ENCODE data around the gene TNK1.
"Not testable (repeated sequence)": the region's sequence is repeated elsewhere in the genome, so short reads cannot be mapped to it uniquely, and the experiment has no call there.

The TNK1 gene

DNA sequence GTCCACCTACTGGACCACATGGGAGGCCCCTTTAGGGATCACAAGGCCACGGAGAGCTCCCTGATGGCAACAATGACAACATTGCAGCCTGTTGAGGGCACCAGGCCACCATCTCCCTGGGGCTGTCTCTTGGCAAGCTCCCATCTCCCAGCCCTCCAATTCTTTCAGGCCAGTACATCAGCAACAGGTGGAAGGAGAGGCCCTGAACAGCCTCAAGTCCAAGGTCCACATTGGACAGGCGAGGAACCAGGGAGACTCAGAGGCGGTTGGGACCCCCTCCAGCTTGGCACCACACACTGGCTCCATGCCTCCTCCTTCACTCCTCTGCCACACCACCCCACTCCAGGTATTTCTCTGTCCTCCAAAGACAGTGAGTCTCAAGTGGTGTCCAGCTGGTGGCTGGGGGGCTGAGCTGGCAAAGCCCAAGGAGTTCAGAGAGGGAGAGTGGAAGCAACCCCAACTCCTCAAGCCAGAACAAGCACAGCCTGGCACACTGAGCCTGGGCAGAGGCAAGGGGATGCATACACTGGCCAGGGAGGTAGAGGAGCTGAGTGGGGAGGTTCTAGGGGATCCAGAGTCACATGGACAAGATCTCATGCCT lies 45.9 kb upstream of the TNK1 start:
- H2AFZ ChIP-seq (ENCODE audit: low read length), result peak overlapping the region; percentile 43; the same call in 1 of the 2 replicates
- H3F3A ChIP-seq (ENCODE audit: insufficient read depth, low read length), result no peaks in the 10 kb centered on the region
- peak overlapping the region; percentile 90 for H3K27ac ChIP-seq (ENCODE audit: low read depth, low read length, poor library complexity, severe bottlenecking)
- H4K20me1 ChIP-seq (ENCODE audit: insufficient read depth, low read length), result no peaks in the 10 kb centered on the region
- no peak for TF ChIP-seq EZH2 (IDR thresholded peaks at IDR 0.05; ENCODE audit: borderline replicate concordance, low read length)
- no peak for TF ChIP-seq CTCF (IDR thresholded peaks at IDR 0.05; ENCODE audit: low read length)
- H3K79me2 ChIP-seq (ENCODE audit: insufficient read depth, low read length), result no peaks in the 10 kb centered on the region
- no peaks in the 10 kb centered on the region for H3K27me3 ChIP-seq (ENCODE audit: insufficient read depth, low read length)
- no peak overlapping the region for H3K4me3 ChIP-seq (ENCODE audit: low read depth, low read length, poor library complexity, severe bottlenecking)
- H3K36me3 ChIP-seq (ENCODE audit: insufficient read depth, low read length), result peaks cover 5% of the 10 kb centered on the region; the same call in 1 of the 2 replicates
- H3K4me1 ChIP-seq (ENCODE audit: insufficient read depth, low read length, severe bottlenecking), result peaks cover 51% of the 10 kb centered on the region
- H3K9me2 ChIP-seq (ENCODE audit: low read depth, low read length), result no peaks in the 10 kb centered on the region
- H3K9me3 ChIP-seq (ENCODE audit: low read length), result no peaks in the 10 kb centered on the region
- peak overlapping the region; percentile 93; the same call in 1 of the 2 replicates for H3K4me2 ChIP-seq (ENCODE audit: low read length)
- H3K9ac ChIP-seq (ENCODE audit: low read length), result peak overlapping the region; percentile 88; the same call in 1 of the 2 replicates

DNA sequence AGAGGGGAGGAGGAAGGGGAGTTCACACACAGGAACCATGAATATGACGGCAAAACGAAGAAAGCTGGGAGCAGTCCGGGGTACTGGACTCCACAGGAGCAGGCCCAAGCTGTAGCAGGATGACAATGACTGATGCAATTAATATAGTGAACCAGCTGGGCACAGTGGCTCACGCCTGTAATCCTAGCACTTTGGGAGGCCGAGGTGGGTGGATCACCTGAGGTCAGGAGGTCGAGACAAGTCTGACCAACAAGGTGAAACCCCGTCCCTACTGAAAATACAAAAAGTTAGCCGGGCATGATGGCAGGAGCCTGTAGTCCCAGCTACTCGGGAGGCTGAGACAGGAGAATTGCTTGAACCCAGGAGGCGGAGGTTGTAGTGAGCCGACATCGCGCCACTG lies 45.1 kb upstream of the TNK1 start:
- not testable (repeated sequence) for H3K9me2 ChIP-seq (ENCODE audit: low read depth, low read length); H3K79me2 ChIP-seq (ENCODE audit: insufficient read depth, low read length); H3K9me3 ChIP-seq (ENCODE audit: low read length); H3K36me3 ChIP-seq (ENCODE audit: insufficient read depth, low read length); H3K27me3 ChIP-seq (ENCODE audit: insufficient read depth, low read length); H4K20me1 ChIP-seq (ENCODE audit: insufficient read depth, low read length); H3F3A ChIP-seq (ENCODE audit: insufficient read depth, low read length)
- Histone ChIP-seq H2AFZ (ENCODE audit: low read length) (peak overlapping the region; percentile 43; the same call in 1 of the 2 replicates), H3K27ac (ENCODE audit: low read depth, low read length, poor library complexity, severe bottlenecking) (peak overlapping the region; percentile 90), H3K4me2 (ENCODE audit: low read length) (peak overlapping the region; percentile 93), H3K9ac (ENCODE audit: low read length) (peak overlapping the region; percentile 88), H3K4me3 (ENCODE audit: low read depth, low read length, poor library complexity, severe bottlenecking) (peak overlapping the region; percentile 82), H3K4me1 (ENCODE audit: insufficient read depth, low read length, severe bottlenecking) (peaks cover 45% of the 10 kb centered on the region)

GRCh38 chr17:7336240-7337175 lies 44.4 kb upstream of the TNK1 start, which contains the start of gene ACAP1:
Gene ACAP1 (plus strand): TSS chr17:7336529. CDS start chr17:7336735, 206 bp downstream.
- no peaks in the 10 kb centered on the region for H4K20me1 ChIP-seq (ENCODE audit: insufficient read depth, low read length)
- H3F3A ChIP-seq (ENCODE audit: insufficient read depth, low read length), result no peaks in the 10 kb centered on the region
- H3K9ac ChIP-seq (ENCODE audit: low read length), result peak within 1 kb of the TSS; percentile 88
- H3K9me2 ChIP-seq (ENCODE audit: low read depth, low read length), result no peaks in the 10 kb centered on the region
- H2AFZ ChIP-seq (ENCODE audit: low read length), result peak within 1 kb of the TSS; percentile 43; the same call in 1 of the 2 replicates
- H3K4me2 ChIP-seq (ENCODE audit: low read length), result peak within 1 kb of the TSS; percentile 93
- H3K27ac ChIP-seq (ENCODE audit: low read depth, low read length, poor library complexity, severe bottlenecking), result peak within 1 kb of the TSS; percentile 90
- peak within 1 kb of the TSS; percentile 82 for H3K4me3 ChIP-seq (ENCODE audit: low read depth, low read length, poor library complexity, severe bottlenecking)
- H3K4me1 ChIP-seq (ENCODE audit: insufficient read depth, low read length, severe bottlenecking), result peaks cover 42% of the 10 kb centered on the region
- H3K36me3 ChIP-seq (ENCODE audit: insufficient read depth, low read length), result peaks cover 5% of the 10 kb centered on the region; the same call in 1 of the 2 replicates
- no peaks in the 10 kb centered on the region for H3K9me3 ChIP-seq (ENCODE audit: low read length)
- TF ChIP-seq EZH2 (IDR thresholded peaks at IDR 0.05; ENCODE audit: borderline replicate concordance, low read length) (no peak), CTCF (IDR thresholded peaks at IDR 0.05; ENCODE audit: low read length) (no peak)
- H3K79me2 ChIP-seq (ENCODE audit: insufficient read depth, low read length), result no peaks in the 10 kb centered on the region
- no peaks in the 10 kb centered on the region for H3K27me3 ChIP-seq (ENCODE audit: insufficient read depth, low read length)

- not testable (repeated sequence) for H3K9me3 ChIP-seq (ENCODE audit: low read length); H4K20me1 ChIP-seq (ENCODE audit: insufficient read depth, low read length); H3K27me3 ChIP-seq (ENCODE audit: insufficient read depth, low read length); H3F3A ChIP-seq (ENCODE audit: insufficient read depth, low read length); H2AFZ ChIP-seq (ENCODE audit: low read length); H3K79me2 ChIP-seq (ENCODE audit: insufficient read depth, low read length); H3K9me2 ChIP-seq (ENCODE audit: low read depth, low read length)
- peak overlapping the region; percentile 82 for H3K4me3 ChIP-seq (ENCODE audit: low read depth, low read length, poor library complexity, severe bottlenecking)
- peaks cover 12% of the 10 kb centered on the region for H3K36me3 ChIP-seq (ENCODE audit: insufficient read depth, low read length)
- H3K4me1 ChIP-seq (ENCODE audit: insufficient read depth, low read length, severe bottlenecking), result peaks cover 31% of the 10 kb centered on the region
- H3K27ac ChIP-seq (ENCODE audit: low read depth, low read length, poor library complexity, severe bottlenecking), result peak overlapping the region; percentile 90
- peak overlapping the region; percentile 88; the same call in 1 of the 2 replicates for H3K9ac ChIP-seq (ENCODE audit: low read length)
- H3K4me2 ChIP-seq (ENCODE audit: low read length), result peak overlapping the region; percentile 93
Observed at GRCh38 chr17:7337600-7337999, 43.3 kb upstream of the TNK1 start.
